CD4-positive, alpha-beta T cell (primary cell): Measurements from ENCODE around the gene SPINK5. TPM values are rescaled to one million over a fixed set of nuclear protein-coding genes. Genes with fewer than 3 reads are reported as not detected.

ENCODE experiments used
- ATAC-seq: fragments of 200-7000 bp; cut with Tn5 transposase; one replicate; pipeline ENCODE4 v1.10.0; 2022; ENCODE audit warnings: mild to moderate bottlenecking; ENCODE audit not compliant: poor library complexity
- CTCF ChIA-PET: fragments of 350-600 bp; sonication (Branson Sonifier 250); formaldehyde crosslinking; loops from one replicate; lab custom pipeline; 2021; ENCODE audit warnings: antibody characterized with exemption, inconsistent platforms; lab: Charles Lee
- POLR2A ChIA-PET: fragments of 350-600 bp; sonication (Branson Sonifier 250); formaldehyde crosslinking; loops from one replicate; lab custom pipeline; 2021; ENCODE audit warnings: antibody characterized with exemption, inconsistent platforms; lab: Charles Lee
- DNase-seq, 14 experiments: peaks; one replicate each; pipeline ENCODE4 v3.0.0-alpha.2; 2013 to 2020; ENCODE audit warnings: mixed read lengths in 2 of 14
- H3K27ac ChIP-seq, 2 donors: one replicate each; pipeline versions ENCODE4 v1.5.1 to v1.7.0; 2013; ENCODE audit warnings: low read length in 2 of 2, low read depth in 1 of 2, mild to moderate bottlenecking in 1 of 2
- H3K27me3 ChIP-seq, 2 experiments: 1 replicate in 1 of 2; 2 replicates in 1 of 2; pipeline versions ENCODE4 v1.6.1 to v1.7.0; 2013; ENCODE audit warnings: low read length in 2 of 2, control low read depth in 1 of 2, mild to moderate bottlenecking in 1 of 2, moderate library complexity in 1 of 2; ENCODE audit not compliant: insufficient read depth in 2 of 2, control insufficient read depth in 1 of 2
- H3K36me3 ChIP-seq: one replicate; pipeline ENCODE4 v1.6.1; 2013; ENCODE audit warnings: low read length, control low read depth; ENCODE audit not compliant: insufficient read depth
- H3K4me1 ChIP-seq: one replicate; pipeline ENCODE4 v1.6.1; 2013; ENCODE audit warnings: low read length, control low read depth; ENCODE audit not compliant: insufficient read depth
- H3K4me3 ChIP-seq: one replicate; pipeline ENCODE4 v1.5.1; 2013; ENCODE audit warnings: mild to moderate bottlenecking, low read length, moderate library complexity
- H3K9me3 ChIP-seq, 2 experiments: 1 replicate in 1 of 2; 2 replicates in 1 of 2; pipeline versions ENCODE4 v1.6.1 to v1.7.0; 2013; ENCODE audit warnings: low read length in 2 of 2, mild to moderate bottlenecking in 2 of 2, control low read depth in 1 of 2, moderate library complexity in 1 of 2; ENCODE audit not compliant: control insufficient read depth in 1 of 2, insufficient read depth in 1 of 2
- H3K27ac Mint-ChIP-seq: one replicate; pipeline ENCODE4 v1.8.0; 2020; ENCODE audit warnings: mixed read lengths
- H3K27me3 Mint-ChIP-seq: one replicate; pipeline ENCODE4 v1.8.0; 2021; ENCODE audit warnings: mixed read lengths
- H3K36me3 Mint-ChIP-seq: one replicate; pipeline ENCODE4 v1.8.0; 2021; ENCODE audit warnings: low read depth, mixed read lengths
- H3K4me1 Mint-ChIP-seq: one replicate; pipeline ENCODE4 v1.8.0; 2021; ENCODE audit warnings: low read depth, mixed read lengths
- H3K4me3 Mint-ChIP-seq: one replicate; pipeline ENCODE4 v1.8.0; 2020; ENCODE audit warnings: mild to moderate bottlenecking, mixed read lengths
- H3K9me3 Mint-ChIP-seq: one replicate; pipeline ENCODE4 v1.8.0; 2020; ENCODE audit warnings: mixed read lengths
- intact Hi-C, 2 experiments: fragments of 100-400 bp; cut with DNase I in 1 of 2; cut with micrococcal nuclease in 1 of 2; formaldehyde crosslinking; loops; one replicate each; pipeline versions ENCODE4 v1.15.1 to v1.9.0; 2023 to 2025; cut with DNase I, micrococcal nuclease
- total RNA-seq, 174 experiments: library from RNA in 2 of 174; stranded (reverse) in 2 of 174; gene quantifications; one replicate each; pipeline ENCODE4 v1.2.3 and lab custom pipeline; 2021 to 2026
- TF ChIP-seq, protein P1 (sequence below): fragments of 200-600 bp; IDR thresholded peaks from one replicate; pipeline ENCODE4 v1.8.0; 2022; ENCODE audit warnings: antibody characterized with exemption, mild to moderate bottlenecking

SPINK5 gene
- total RNA-seq, 2 experiments from 2014 or later = not detected

- Histone ChIP-seq H3K36me3 (no peaks in the 10 kb centered on the region), H3K27ac (no peak overlapping the region), H3K9me3 (peaks cover 0 to 7% of the 10 kb centered on the region in 2 experiments), H3K4me1 (no peaks in the 10 kb centered on the region), H3K4me3 (no peak overlapping the region), H3K27me3 (no peaks in the 10 kb centered on the region)
- Mint-ChIP-seq H3K27ac (no peak overlapping the region), H3K4me3 (no peak overlapping the region), H3K4me1 (no peaks in the 10 kb centered on the region), H3K9me3 (no peaks in the 10 kb centered on the region), H3K27me3 (peaks cover 4% of the 10 kb centered on the region), H3K36me3 (no peaks in the 10 kb centered on the region)
- no peak for ATAC-seq
- DNase-seq = no peak
- CTCF ChIA-PET = no interaction called here
- POLR2A ChIA-PET = no interaction called here
- TF ChIP-seq, protein P1, sequence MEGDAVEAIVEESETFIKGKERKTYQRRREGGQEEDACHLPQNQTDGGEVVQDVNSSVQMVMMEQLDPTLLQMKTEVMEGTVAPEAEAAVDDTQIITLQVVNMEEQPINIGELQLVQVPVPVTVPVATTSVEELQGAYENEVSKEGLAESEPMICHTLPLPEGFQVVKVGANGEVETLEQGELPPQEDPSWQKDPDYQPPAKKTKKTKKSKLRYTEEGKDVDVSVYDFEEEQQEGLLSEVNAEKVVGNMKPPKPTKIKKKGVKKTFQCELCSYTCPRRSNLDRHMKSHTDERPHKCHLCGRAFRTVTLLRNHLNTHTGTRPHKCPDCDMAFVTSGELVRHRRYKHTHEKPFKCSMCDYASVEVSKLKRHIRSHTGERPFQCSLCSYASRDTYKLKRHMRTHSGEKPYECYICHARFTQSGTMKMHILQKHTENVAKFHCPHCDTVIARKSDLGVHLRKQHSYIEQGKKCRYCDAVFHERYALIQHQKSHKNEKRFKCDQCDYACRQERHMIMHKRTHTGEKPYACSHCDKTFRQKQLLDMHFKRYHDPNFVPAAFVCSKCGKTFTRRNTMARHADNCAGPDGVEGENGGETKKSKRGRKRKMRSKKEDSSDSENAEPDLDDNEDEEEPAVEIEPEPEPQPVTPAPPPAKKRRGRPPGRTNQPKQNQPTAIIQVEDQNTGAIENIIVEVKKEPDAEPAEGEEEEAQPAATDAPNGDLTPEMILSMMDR = no peak
- intact Hi-C loops = no loop called here
Observed at GRCh38 chr5:148156609-148157008, 92.8 kb downstream of the SPINK5 start.

DNA sequence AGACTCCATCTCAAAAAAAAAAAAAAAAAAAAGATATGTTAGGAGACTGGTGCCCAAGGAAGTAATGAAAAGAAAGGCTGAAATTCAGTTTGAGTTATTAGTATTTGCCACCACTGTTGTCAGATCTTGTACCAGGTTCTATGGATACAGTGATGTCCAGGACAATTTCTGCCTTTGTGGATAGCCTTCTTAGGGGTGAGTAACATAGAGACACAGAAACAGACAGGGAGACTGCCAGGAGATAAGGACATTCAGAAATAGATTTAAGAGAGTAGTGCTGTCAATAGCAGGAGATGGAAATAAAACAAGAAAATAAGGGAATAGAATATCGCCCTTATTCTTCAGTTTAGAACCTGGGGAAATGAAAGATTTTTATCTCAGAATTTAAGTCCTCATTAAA, 98.3 kb downstream of the SPINK5 start:
- no peaks in the 10 kb centered on the region for H3K4me1 Mint-ChIP-seq
- Histone ChIP-seq H3K36me3 (no peaks in the 10 kb centered on the region), H3K27ac (no peak overlapping the region), H3K27me3 (no peaks in the 10 kb centered on the region), H3K4me3 (no peak overlapping the region), H3K9me3 (no peaks in the 10 kb centered on the region), H3K4me1 (no peaks in the 10 kb centered on the region)
- no peak overlapping the region for H3K4me3 Mint-ChIP-seq
- TF ChIP-seq, protein P1 = no peak
- no peak overlapping the region for H3K27ac Mint-ChIP-seq
- POLR2A ChIA-PET = no interaction called here
- intact Hi-C loops = no loop called here
- no peaks in the 10 kb centered on the region for H3K9me3 Mint-ChIP-seq
- ATAC-seq = no peak
- H3K27me3 Mint-ChIP-seq = no peaks in the 10 kb centered on the region
- no peak for DNase-seq
- CTCF ChIA-PET = no interaction called here
- H3K36me3 Mint-ChIP-seq = no peaks in the 10 kb centered on the region

DNA sequence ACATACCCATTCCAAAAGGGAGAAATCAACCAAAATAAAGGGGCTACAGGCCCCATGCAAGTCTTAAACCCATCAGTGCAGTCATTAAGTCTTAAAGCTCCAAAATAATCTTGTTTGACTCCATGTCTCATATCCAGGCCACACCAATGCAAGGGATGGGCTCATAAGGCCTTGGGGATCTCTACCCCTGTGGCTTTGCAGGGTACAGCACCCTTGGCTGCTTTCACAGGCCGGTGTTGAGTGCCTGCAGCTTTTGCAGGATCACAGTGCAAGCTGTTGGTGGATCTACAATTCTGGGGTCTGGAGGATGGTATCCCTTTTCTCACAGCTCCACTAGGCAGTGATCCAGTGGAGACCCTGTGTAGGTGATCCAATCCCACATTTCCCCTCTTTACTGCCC, 99.6 kb downstream of the SPINK5 start:
- intact Hi-C loops = no loop called here
- TF ChIP-seq, protein P1 = no peak

More for the DNA sequence above, 99.6 kb downstream of the SPINK5 start:
- H3K27ac Mint-ChIP-seq = no peak overlapping the region
- H3K9me3 Mint-ChIP-seq = no peaks in the 10 kb centered on the region
- Histone ChIP-seq H3K4me3 (no peak overlapping the region), H3K4me1 (no peaks in the 10 kb centered on the region), H3K27ac (no peak overlapping the region), H3K36me3 (no peaks in the 10 kb centered on the region), H3K27me3 (no peaks in the 10 kb centered on the region), H3K9me3 (no peaks in the 10 kb centered on the region)
- POLR2A ChIA-PET = no interaction called here
- CTCF ChIA-PET = no interaction called here
- no peaks in the 10 kb centered on the region for H3K4me1 Mint-ChIP-seq
- no peaks in the 10 kb centered on the region for H3K36me3 Mint-ChIP-seq
- H3K4me3 Mint-ChIP-seq = no peak overlapping the region
- no peaks in the 10 kb centered on the region for H3K27me3 Mint-ChIP-seq
- no peak for DNase-seq
- no peak for ATAC-seq
